ENCODE results near the gene SOAT2.

SOAT2 gene

GRCh38 chr12:53102883-53103807, at the start of gene SOAT2:
Gene SOAT2, plus strand, starts transcription at chr12:53103486. Its CDS starts 92 bp downstream, at chr12:53103578.
- DNase-seq (ENCODE audit: low read depth), result no peak

GRCh38 chr12:53054112-53054878, 49.0 kb upstream of the SOAT2 start:
- no peak for DNase-seq (ENCODE audit: low read depth)

GRCh38 chr12:53055471-53056266, 47.6 kb upstream of the SOAT2 start:
- no peak for DNase-seq (ENCODE audit: low read depth)

- DNase-seq (ENCODE audit: low read depth), result no peak
Observed at GRCh38 chr12:53056296-53056695, 47.0 kb upstream of the SOAT2 start.

- DNase-seq (ENCODE audit: low read depth), result no peak
Observed at GRCh38 chr12:53056901-53057300, 46.4 kb upstream of the SOAT2 start.

GRCh38 chr12:53057816-53058500, 45.3 kb upstream of the SOAT2 start:
- DNase-seq (ENCODE audit: low read depth), result no peak

GRCh38 chr12:53058674-53059433, 44.4 kb upstream of the SOAT2 start:
- DNase-seq (ENCODE audit: low read depth), result no peak

- no peak for DNase-seq (ENCODE audit: low read depth)
Observed at GRCh38 chr12:53059434-53060063, 43.7 kb upstream of the SOAT2 start.

- no peak for DNase-seq (ENCODE audit: low read depth)
Observed at GRCh38 chr12:53060064-53060720, 43.1 kb upstream of the SOAT2 start.

GRCh38 chr12:53060721-53061276, 42.5 kb upstream of the SOAT2 start:
- no peak for DNase-seq (ENCODE audit: low read depth)

- DNase-seq (ENCODE audit: low read depth), result no peak
Observed at GRCh38 chr12:53061404-53062010, 41.8 kb upstream of the SOAT2 start.

GRCh38 chr12:53062011-53062961, 41.0 kb upstream of the SOAT2 start:
- DNase-seq (ENCODE audit: low read depth), result no peak

- DNase-seq (ENCODE audit: low read depth), result no peak
Observed at GRCh38 chr12:53062977-53063707, 40.1 kb upstream of the SOAT2 start.

GRCh38 chr12:53063708-53064612, 39.3 kb upstream of the SOAT2 start:
- no peak for DNase-seq (ENCODE audit: low read depth)

GRCh38 chr12:53064613-53065436, 38.5 kb upstream of the SOAT2 start:
- no peak for DNase-seq (ENCODE audit: low read depth)

All from HS-5 (cell line).